Measurements from ENCODE around the gene EIF4G2. TPM values are rescaled to one million over a fixed set of nuclear protein-coding genes. Genes with fewer than 3 reads are reported as not detected.

The EIF4G2 gene
- total RNA-seq, 1 donor: 1,093 TPM

- TF ChIP-seq, protein P1, sequence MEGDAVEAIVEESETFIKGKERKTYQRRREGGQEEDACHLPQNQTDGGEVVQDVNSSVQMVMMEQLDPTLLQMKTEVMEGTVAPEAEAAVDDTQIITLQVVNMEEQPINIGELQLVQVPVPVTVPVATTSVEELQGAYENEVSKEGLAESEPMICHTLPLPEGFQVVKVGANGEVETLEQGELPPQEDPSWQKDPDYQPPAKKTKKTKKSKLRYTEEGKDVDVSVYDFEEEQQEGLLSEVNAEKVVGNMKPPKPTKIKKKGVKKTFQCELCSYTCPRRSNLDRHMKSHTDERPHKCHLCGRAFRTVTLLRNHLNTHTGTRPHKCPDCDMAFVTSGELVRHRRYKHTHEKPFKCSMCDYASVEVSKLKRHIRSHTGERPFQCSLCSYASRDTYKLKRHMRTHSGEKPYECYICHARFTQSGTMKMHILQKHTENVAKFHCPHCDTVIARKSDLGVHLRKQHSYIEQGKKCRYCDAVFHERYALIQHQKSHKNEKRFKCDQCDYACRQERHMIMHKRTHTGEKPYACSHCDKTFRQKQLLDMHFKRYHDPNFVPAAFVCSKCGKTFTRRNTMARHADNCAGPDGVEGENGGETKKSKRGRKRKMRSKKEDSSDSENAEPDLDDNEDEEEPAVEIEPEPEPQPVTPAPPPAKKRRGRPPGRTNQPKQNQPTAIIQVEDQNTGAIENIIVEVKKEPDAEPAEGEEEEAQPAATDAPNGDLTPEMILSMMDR (IDR thresholded peaks at IDR 0.05; ENCODE audit: insufficient read depth, low read depth, low read length): no peak
- DNase-seq (ENCODE audit: low read depth): no peak
These were observed 8.4 kb downstream of the EIF4G2 start for GRCh38 chr11:10800292-10800691.

GRCh38 chr11:10798330-10798928 lies 10.3 kb downstream of the EIF4G2 start:
- TF ChIP-seq, protein P1 (IDR thresholded peaks at IDR 0.05; ENCODE audit: insufficient read depth, low read depth, low read length): no peak
- no peak overlapping the region for H3K4me3 ChIP-seq (ENCODE audit: low read depth, low read length)
- DNase-seq (ENCODE audit: low read depth): no peak

More at GRCh38 chr11:10800292-10800691, 8.4 kb downstream of the EIF4G2 start:
- no peak overlapping the region for H3K4me3 ChIP-seq (ENCODE audit: low read depth, low read length)

DNA sequence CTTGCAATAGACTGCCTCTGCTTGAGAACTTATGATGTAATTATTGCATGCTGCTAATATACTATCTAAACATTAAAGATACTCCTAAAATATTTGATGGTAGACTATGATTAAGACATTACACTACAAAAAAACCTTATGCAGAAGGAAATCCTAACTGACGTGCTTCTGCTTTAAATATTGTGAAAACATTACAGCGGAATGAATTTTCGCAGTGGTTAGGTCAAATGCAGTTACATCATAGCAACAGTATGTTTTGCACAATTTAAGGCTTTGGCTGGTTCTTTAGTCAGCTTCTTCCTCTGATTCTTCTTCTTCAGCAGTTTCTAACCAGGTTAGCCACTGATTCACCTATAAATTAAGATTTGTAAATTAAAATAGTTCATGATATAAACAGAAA lies 11.2 kb downstream of the EIF4G2 start:
- TF ChIP-seq, protein P1 (IDR thresholded peaks at IDR 0.05; ENCODE audit: insufficient read depth, low read depth, low read length): no peak
- no peak overlapping the region for H3K4me3 ChIP-seq (ENCODE audit: low read depth, low read length)
- no peak for DNase-seq (ENCODE audit: low read depth)

- H3K4me3 ChIP-seq (ENCODE audit: low read depth, low read length): no peak overlapping the region
- TF ChIP-seq, protein P1 (IDR thresholded peaks at IDR 0.05; ENCODE audit: insufficient read depth, low read depth, low read length): no peak
- DNase-seq (ENCODE audit: low read depth): no peak
These were observed 11.7 kb downstream of the EIF4G2 start for GRCh38 chr11:10797001-10797400.

DNA sequence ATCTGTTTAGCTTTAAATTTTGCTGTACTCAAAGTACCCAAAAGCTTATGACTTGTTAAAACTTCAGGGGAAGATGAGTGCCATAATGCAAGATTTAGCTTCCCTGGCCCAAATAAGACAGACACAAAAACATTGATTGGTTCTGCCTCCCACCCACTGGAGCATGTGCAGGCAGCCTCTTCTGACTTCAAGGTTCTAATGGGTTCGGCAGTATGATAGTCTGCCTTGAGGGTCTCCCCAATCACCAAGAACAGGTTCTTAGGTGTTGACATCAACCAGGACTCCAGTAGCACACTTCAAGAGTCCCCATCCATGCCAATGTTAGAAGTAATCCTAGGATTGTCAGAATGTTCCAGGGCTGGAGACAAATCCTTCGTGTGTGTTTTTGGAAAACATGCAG lies 12.5 kb downstream of the EIF4G2 start:
- TF ChIP-seq, protein P1 (IDR thresholded peaks at IDR 0.05; ENCODE audit: insufficient read depth, low read depth, low read length): no peak
- no peak for DNase-seq (ENCODE audit: low read depth)
- no peak overlapping the region for H3K4me3 ChIP-seq (ENCODE audit: low read depth, low read length)

- TF ChIP-seq, protein P1 (IDR thresholded peaks at IDR 0.05; ENCODE audit: insufficient read depth, low read depth, low read length): no peak
- no peak for DNase-seq (ENCODE audit: low read depth)
- no peak overlapping the region for H3K4me3 ChIP-seq (ENCODE audit: low read depth, low read length)
These were observed 15.1 kb downstream of the EIF4G2 start for GRCh38 chr11:10793470-10794255.
